CD4-positive, CD25-positive, alpha-beta regulatory T cell (primary cell): ENCODE results near the gene FAM9B. TPM values are rescaled to one million over a fixed set of nuclear protein-coding genes. Genes with fewer than 3 reads are reported as not detected.

Experiments
- ATAC-seq, 2 donors: fragments of 150-1000 bp; cut with Tn5 transposase; one replicate each; pipeline ENCODE4 v1.10.0; 2021; ENCODE audit warnings: low read depth in 2 of 2, moderate number of reproducible peaks in 2 of 2, moderate library complexity in 1 of 2
- DNase-seq, 3 donors: peaks; one replicate each; pipeline versions ENCODE4 v3.0.0 to v3.0.0-alpha.2; 2012 to 2022; ENCODE audit warnings: mixed read lengths in 1 of 3
- H3K27ac ChIP-seq: one replicate; pipeline ENCODE4 v1.7.0; 2013; ENCODE audit warnings: mild to moderate bottlenecking, low read length; ENCODE audit not compliant: insufficient read depth, poor library complexity, severe bottlenecking
- H3K27me3 ChIP-seq: one replicate; pipeline ENCODE4 v1.7.0; 2013; ENCODE audit warnings: low read length; ENCODE audit not compliant: control insufficient read depth, insufficient read depth
- H3K36me3 ChIP-seq: one replicate; pipeline ENCODE4 v1.7.0; 2013; ENCODE audit warnings: mild to moderate bottlenecking, low read length, moderate library complexity; ENCODE audit not compliant: control insufficient read depth, insufficient read depth
- H3K4me1 ChIP-seq: 2 replicates; pipeline ENCODE4 v1.7.0; 2013; ENCODE audit warnings: mild to moderate bottlenecking, low read length; ENCODE audit not compliant: insufficient read depth, control insufficient read depth, poor library complexity, severe bottlenecking
- H3K4me3 ChIP-seq: one replicate; pipeline ENCODE4 v1.7.0; 2013; ENCODE audit warnings: low read depth, mild to moderate bottlenecking, low read length, moderate library complexity
- H3K9me3 ChIP-seq, 2 experiments: 1 replicate in 1 of 2; 2 replicates in 1 of 2; pipeline ENCODE4 v1.7.0; 2013; ENCODE audit warnings: low read length in 2 of 2, mild to moderate bottlenecking in 1 of 2, moderate library complexity in 1 of 2; ENCODE audit not compliant: control insufficient read depth in 2 of 2
- H3K27ac Mint-ChIP-seq, 3 donors: one replicate each; pipeline ENCODE4 v1.8.0; 2020 to 2022; ENCODE audit warnings: mild to moderate bottlenecking in 3 of 3, mixed read lengths in 3 of 3, moderate library complexity in 2 of 3
- H3K27me3 Mint-ChIP-seq: one replicate; pipeline ENCODE4 v1.8.0; 2022; ENCODE audit warnings: mild to moderate bottlenecking, mixed read lengths
- H3K36me3 Mint-ChIP-seq: one replicate; pipeline ENCODE4 v1.8.0; 2020; ENCODE audit warnings: mixed read lengths
- H3K4me1 Mint-ChIP-seq, 4 donors: one replicate each; pipeline ENCODE4 v1.8.0; 2020 to 2022; ENCODE audit warnings: mixed read lengths in 4 of 4, mild to moderate bottlenecking in 1 of 4
- H3K4me3 Mint-ChIP-seq, 4 donors: one replicate each; pipeline ENCODE4 v1.8.0; 2020 to 2022; ENCODE audit warnings: mild to moderate bottlenecking in 4 of 4, mixed read lengths in 4 of 4, moderate library complexity in 3 of 4
- H3K9me3 Mint-ChIP-seq, 7 donors: one replicate each; pipeline ENCODE4 v1.8.0; 2020 to 2022; ENCODE audit warnings: mixed read lengths in 7 of 7, mild to moderate bottlenecking in 3 of 7, moderate library complexity in 2 of 7
- polyA plus RNA-seq, 4 donors: library from polyadenylated mRNA; unstranded; fragments of 300-500 nt; fragmentation: Illumina TruSeq; gene quantifications; one replicate each; pipeline ENCODE4 v1.2.3, GENCODE V29; 2021
- total RNA-seq: library from RNA; stranded (reverse); gene quantifications from one replicate; pipeline ENCODE4 v1.2.3, GENCODE V29; 2022

The FAM9B gene
- total and polyA plus RNA-seq, 5 donors from 2014 or later = not detected

GRCh38 chrX:8980756-8981155 is 53.2 kb downstream of the FAM9B start:
- Mint-ChIP-seq H3K4me1 (peaks cover under 1 to 18% (median 10%) of the 10 kb centered on the region in 4 donors), H3K9me3 (peaks cover 0 to 2% (median 0%) of the 10 kb centered on the region in 7 donors), H3K27me3 (peaks cover 4% of the 10 kb centered on the region), H3K27ac (no peak overlapping the region), H3K36me3 (no peaks in the 10 kb centered on the region), H3K4me3 (no peak overlapping the region)
- DNase-seq (no peak), ATAC-seq (no peak)
- Histone ChIP-seq H3K27me3 (no peaks in the 10 kb centered on the region), H3K4me3 (no peak overlapping the region), H3K27ac (no peak overlapping the region), H3K36me3 (no peaks in the 10 kb centered on the region), H3K4me1 (peaks cover 4% of the 10 kb centered on the region), H3K9me3 (no peaks in the 10 kb centered on the region)

Other genes starting within 250 kb of the FAM9B start
- not detected for gene FAM9A, start 232.7 kb downstream of the FAM9B start, total RNA-seq
- not detected for gene FAM9A, start 232.7 kb downstream of the FAM9B start, polyA plus RNA-seq